ENCODE measurements around the gene FKBP1B. TPM values are rescaled to one million over a fixed set of nuclear protein-coding genes. Genes with fewer than 3 reads are reported as not detected.
A peak's percentile ranks its signal among the peaks of the same experiment; 100 is the strongest.
"Not testable (repeated sequence)": the region's sequence is repeated elsewhere in the genome, so short reads cannot be mapped to it uniquely, and the experiment has no call there.

Gene FKBP1B
- total RNA-seq, 1 donor from 2014 or later = 6.2 TPM

- ATAC-seq = peak; percentile 43
Observed at GRCh38 chr2:24104906-24105305, 55.4 kb downstream of the FKBP1B start.

- ATAC-seq = no peak
Observed at GRCh38 chr2:24105816-24106215, 56.3 kb downstream of the FKBP1B start.

- no peak for ATAC-seq
Observed at GRCh38 chr2:24106786-24107185, 57.2 kb downstream of the FKBP1B start.

- ATAC-seq = no peak
Observed at GRCh38 chr2:24107336-24107735, 57.8 kb downstream of the FKBP1B start.

- not testable (repeated sequence) for ATAC-seq
Observed at GRCh38 chr2:24109431-24109830, 59.9 kb downstream of the FKBP1B start.

GRCh38 chr2:24110660-24111303 is 61.2 kb downstream of the FKBP1B start:
- peak; percentile 44 for ATAC-seq

GRCh38 chr2:24111407-24111901 is 61.9 kb downstream of the FKBP1B start:
- peak; percentile 89 for ATAC-seq

Other genes starting within 250 kb of the FKBP1B start
- gene ATAD2B, start 122.6 kb upstream of the FKBP1B start, total RNA-seq = 17.0 TPM
- gene UBXN2A, start 109.3 kb upstream of the FKBP1B start, total RNA-seq = 10.4 TPM
- not detected for gene MFSD2B, start 39.7 kb upstream of the FKBP1B start, total RNA-seq
- gene WDCP, start 2.4 kb upstream of the FKBP1B start, total RNA-seq = 3.3 TPM
- 85.7 TPM for gene SF3B6, start 26.6 kb downstream of the FKBP1B start, total RNA-seq
- 102 TPM for gene TP53I3, start 35.1 kb downstream of the FKBP1B start, total RNA-seq
- gene PFN4, start 73.6 kb downstream of the FKBP1B start, total RNA-seq = 0.24 TPM
- gene FAM228B, start 73.7 kb downstream of the FKBP1B start, total RNA-seq = 5.7 TPM
- not detected for gene FAM228A, start 125.3 kb downstream of the FKBP1B start, total RNA-seq

All from esophagus mucosa (tissue), 1 donor.